ENCODE measurements around the gene CCDC50. TPM values are rescaled to one million over a fixed set of nuclear protein-coding genes. Genes with fewer than 3 reads are reported as not detected.

Gene CCDC50
- total and polyA plus RNA-seq, 2 of the 8 experiments (the other 6 are each of a cell fraction or from before 2014, with no cell fraction given), result 7.3 to 19.2 TPM

DNA sequence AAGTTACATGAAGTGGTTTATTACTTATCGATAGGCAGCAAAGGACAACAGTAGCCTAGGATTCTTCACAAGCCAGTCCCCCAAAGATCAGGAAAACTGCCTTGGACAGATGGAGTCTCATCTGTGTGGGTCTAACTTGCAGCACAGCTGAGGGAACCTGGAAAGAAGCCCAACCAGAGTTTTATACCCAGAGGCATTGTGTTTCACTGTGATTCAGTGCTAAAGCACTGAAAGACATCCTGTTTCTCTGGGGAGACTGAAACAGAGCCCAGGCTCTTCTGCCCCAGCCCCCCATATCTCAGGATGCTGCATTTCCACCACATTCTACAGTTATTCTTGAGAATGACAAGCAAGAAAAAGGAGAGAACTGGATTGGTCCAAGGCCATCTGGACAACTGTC, 83.6 kb downstream of the CCDC50 start (continued):
- no peak for TF ChIP-seq SIN3A (conservative IDR thresholded peaks at IDR 0.05 in 1 of 2, IDR thresholded peaks at IDR 0.05 in 1 of 2; ENCODE audit: low read depth in 1 of 2, low read length in 2 of 2)
- TF ChIP-seq NANOG (IDR thresholded peaks at IDR 0.05; ENCODE audit: insufficient read depth, low read depth, low read length, poor library complexity, severe bottlenecking), result no peak
- TF ChIP-seq, protein P1, sequence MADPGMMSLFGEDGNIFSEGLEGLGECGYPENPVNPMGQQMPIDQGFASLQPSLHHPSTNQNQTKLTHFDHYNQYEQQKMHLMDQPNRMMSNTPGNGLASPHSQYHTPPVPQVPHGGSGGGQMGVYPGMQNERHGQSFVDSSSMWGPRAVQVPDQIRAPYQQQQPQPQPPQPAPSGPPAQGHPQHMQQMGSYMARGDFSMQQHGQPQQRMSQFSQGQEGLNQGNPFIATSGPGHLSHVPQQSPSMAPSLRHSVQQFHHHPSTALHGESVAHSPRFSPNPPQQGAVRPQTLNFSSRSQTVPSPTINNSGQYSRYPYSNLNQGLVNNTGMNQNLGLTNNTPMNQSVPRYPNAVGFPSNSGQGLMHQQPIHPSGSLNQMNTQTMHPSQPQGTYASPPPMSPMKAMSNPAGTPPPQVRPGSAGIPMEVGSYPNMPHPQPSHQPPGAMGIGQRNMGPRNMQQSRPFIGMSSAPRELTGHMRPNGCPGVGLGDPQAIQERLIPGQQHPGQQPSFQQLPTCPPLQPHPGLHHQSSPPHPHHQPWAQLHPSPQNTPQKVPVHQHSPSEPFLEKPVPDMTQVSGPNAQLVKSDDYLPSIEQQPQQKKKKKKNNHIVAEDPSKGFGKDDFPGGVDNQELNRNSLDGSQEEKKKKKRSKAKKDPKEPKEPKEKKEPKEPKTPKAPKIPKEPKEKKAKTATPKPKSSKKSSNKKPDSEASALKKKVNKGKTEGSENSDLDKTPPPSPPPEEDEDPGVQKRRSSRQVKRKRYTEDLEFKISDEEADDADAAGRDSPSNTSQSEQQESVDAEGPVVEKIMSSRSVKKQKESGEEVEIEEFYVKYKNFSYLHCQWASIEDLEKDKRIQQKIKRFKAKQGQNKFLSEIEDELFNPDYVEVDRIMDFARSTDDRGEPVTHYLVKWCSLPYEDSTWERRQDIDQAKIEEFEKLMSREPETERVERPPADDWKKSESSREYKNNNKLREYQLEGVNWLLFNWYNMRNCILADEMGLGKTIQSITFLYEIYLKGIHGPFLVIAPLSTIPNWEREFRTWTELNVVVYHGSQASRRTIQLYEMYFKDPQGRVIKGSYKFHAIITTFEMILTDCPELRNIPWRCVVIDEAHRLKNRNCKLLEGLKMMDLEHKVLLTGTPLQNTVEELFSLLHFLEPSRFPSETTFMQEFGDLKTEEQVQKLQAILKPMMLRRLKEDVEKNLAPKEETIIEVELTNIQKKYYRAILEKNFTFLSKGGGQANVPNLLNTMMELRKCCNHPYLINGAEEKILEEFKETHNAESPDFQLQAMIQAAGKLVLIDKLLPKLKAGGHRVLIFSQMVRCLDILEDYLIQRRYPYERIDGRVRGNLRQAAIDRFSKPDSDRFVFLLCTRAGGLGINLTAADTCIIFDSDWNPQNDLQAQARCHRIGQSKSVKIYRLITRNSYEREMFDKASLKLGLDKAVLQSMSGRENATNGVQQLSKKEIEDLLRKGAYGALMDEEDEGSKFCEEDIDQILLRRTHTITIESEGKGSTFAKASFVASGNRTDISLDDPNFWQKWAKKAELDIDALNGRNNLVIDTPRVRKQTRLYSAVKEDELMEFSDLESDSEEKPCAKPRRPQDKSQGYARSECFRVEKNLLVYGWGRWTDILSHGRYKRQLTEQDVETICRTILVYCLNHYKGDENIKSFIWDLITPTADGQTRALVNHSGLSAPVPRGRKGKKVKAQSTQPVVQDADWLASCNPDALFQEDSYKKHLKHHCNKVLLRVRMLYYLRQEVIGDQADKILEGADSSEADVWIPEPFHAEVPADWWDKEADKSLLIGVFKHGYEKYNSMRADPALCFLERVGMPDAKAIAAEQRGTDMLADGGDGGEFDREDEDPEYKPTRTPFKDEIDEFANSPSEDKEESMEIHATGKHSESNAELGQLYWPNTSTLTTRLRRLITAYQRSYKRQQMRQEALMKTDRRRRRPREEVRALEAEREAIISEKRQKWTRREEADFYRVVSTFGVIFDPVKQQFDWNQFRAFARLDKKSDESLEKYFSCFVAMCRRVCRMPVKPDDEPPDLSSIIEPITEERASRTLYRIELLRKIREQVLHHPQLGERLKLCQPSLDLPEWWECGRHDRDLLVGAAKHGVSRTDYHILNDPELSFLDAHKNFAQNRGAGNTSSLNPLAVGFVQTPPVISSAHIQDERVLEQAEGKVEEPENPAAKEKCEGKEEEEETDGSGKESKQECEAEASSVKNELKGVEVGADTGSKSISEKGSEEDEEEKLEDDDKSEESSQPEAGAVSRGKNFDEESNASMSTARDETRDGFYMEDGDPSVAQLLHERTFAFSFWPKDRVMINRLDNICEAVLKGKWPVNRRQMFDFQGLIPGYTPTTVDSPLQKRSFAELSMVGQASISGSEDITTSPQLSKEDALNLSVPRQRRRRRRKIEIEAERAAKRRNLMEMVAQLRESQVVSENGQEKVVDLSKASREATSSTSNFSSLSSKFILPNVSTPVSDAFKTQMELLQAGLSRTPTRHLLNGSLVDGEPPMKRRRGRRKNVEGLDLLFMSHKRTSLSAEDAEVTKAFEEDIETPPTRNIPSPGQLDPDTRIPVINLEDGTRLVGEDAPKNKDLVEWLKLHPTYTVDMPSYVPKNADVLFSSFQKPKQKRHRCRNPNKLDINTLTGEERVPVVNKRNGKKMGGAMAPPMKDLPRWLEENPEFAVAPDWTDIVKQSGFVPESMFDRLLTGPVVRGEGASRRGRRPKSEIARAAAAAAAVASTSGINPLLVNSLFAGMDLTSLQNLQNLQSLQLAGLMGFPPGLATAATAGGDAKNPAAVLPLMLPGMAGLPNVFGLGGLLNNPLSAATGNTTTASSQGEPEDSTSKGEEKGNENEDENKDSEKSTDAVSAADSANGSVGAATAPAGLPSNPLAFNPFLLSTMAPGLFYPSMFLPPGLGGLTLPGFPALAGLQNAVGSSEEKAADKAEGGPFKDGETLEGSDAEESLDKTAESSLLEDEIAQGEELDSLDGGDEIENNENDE (IDR thresholded peaks at IDR 0.05; ENCODE audit: insufficient replicate concordance, low read length), result no peak
- TF ChIP-seq, protein P2, sequence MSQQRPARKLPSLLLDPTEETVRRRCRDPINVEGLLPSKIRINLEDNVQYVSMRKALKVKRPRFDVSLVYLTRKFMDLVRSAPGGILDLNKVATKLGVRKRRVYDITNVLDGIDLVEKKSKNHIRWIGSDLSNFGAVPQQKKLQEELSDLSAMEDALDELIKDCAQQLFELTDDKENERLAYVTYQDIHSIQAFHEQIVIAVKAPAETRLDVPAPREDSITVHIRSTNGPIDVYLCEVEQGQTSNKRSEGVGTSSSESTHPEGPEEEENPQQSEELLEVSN (IDR thresholded peaks at IDR 0.05), result no peak
- no peak for TF ChIP-seq CTBP2 (IDR thresholded peaks at IDR 0.05; ENCODE audit: borderline replicate concordance, insufficient read depth, insufficient read length, low read length)
- TF ChIP-seq, protein P3, sequence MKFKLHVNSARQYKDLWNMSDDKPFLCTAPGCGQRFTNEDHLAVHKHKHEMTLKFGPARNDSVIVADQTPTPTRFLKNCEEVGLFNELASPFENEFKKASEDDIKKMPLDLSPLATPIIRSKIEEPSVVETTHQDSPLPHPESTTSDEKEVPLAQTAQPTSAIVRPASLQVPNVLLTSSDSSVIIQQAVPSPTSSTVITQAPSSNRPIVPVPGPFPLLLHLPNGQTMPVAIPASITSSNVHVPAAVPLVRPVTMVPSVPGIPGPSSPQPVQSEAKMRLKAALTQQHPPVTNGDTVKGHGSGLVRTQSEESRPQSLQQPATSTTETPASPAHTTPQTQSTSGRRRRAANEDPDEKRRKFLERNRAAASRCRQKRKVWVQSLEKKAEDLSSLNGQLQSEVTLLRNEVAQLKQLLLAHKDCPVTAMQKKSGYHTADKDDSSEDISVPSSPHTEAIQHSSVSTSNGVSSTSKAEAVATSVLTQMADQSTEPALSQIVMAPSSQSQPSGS (IDR thresholded peaks at IDR 0.05; ENCODE audit: low read length), result no peak

All from H1 (cell line).